PC-3 (cell line): ENCODE measurements around the gene PRPF19. TPM values are rescaled to one million over a fixed set of nuclear protein-coding genes. Genes with fewer than 3 reads are reported as not detected.

ENCODE experiments used
- ATAC-seq: fragments of 200-7000 bp; cut with Tn5 transposase; 2 replicates; pipeline ENCODE4 v1.9.1; 2020; ENCODE audit warnings: mild to moderate bottlenecking, moderate library complexity
- BruUV-seq: library from RNA; stranded (reverse); fragments of 400-500 nt; replicated peaks from 2 replicates; lab custom pipeline; 2021; lab: Mats Ljungman, UMichigan
- CTCF ChIA-PET: fragments of 300-600 bp; sonication (Branson Sonifier 250); formaldehyde crosslinking; loops from one replicate; lab custom pipeline; 2022; ENCODE audit warnings: antibody characterized with exemption; lab: Charles Lee
- POLR2A ChIA-PET: fragments of 300-600 bp; sonication (Branson Sonifier 250); formaldehyde crosslinking; loops from one replicate; lab custom pipeline; 2022; ENCODE audit warnings: antibody characterized with exemption; ENCODE audit not compliant: unreplicated experiment; lab: Charles Lee
- DNase-seq: peaks from one replicate; pipeline ENCODE4 v3.0.0-alpha.2; 2015
- H2AFZ ChIP-seq: fragments of 300-600 bp; sonication (generic); 2 replicates; pipeline ENCODE4 v1.6.0; 2016; ENCODE audit warnings: antibody characterized with exemption, low read length
- H3F3A ChIP-seq: fragments of 300-600 bp; sonication (generic); one replicate; pipeline ENCODE4 v1.6.0; 2017; ENCODE audit warnings: antibody characterized with exemption, low read length, control low read depth, mild to moderate bottlenecking; ENCODE audit not compliant: unreplicated experiment
- H3K27ac ChIP-seq: fragments of 300-600 bp; sonication (generic); 2 replicates; pipeline ENCODE4 v1.5.1; 2016; ENCODE audit warnings: mild to moderate bottlenecking, low read length
- H3K27me3 ChIP-seq: fragments of 300-600 bp; sonication (generic); 2 replicates; pipeline ENCODE4 v1.6.1; 2016; ENCODE audit warnings: low read length, mixed read lengths
- H3K36me3 ChIP-seq: fragments of 300-600 bp; sonication (generic); 2 replicates; pipeline ENCODE4 v1.6.1; 2016; ENCODE audit warnings: low read depth, mixed run types, low read length, mixed read lengths
- H3K4me1 ChIP-seq: fragments of 300-600 bp; sonication (generic); 2 replicates; pipeline ENCODE4 v1.5.1; 2016; ENCODE audit warnings: low read length; ENCODE audit not compliant: insufficient read depth
- H3K4me2 ChIP-seq: fragments of 300-600 bp; sonication (generic); 2 replicates; pipeline ENCODE4 v1.6.0; 2016; ENCODE audit warnings: low read length
- H3K4me3 ChIP-seq: fragments of 300-600 bp; sonication (generic); 2 replicates; pipeline ENCODE4 v1.5.1; 2016; ENCODE audit warnings: mild to moderate bottlenecking, low read length, mixed read lengths
- H3K79me2 ChIP-seq: fragments of 300-600 bp; sonication (generic); 2 replicates; pipeline ENCODE4 v1.6.1; 2017; ENCODE audit warnings: low read length, mixed read lengths
- H3K9ac ChIP-seq: fragments of 300-600 bp; sonication (generic); 2 replicates; pipeline ENCODE4 v1.6.0; 2016; ENCODE audit warnings: mild to moderate bottlenecking, low read length
- H3K9me2 ChIP-seq: fragments of 300-600 bp; sonication (generic); replicated peaks from 2 replicates; pipeline ENCODE4 v1.6.1; 2016; ENCODE audit warnings: mixed run types, low read length, mixed read lengths
- H3K9me3 ChIP-seq: fragments of 300-600 bp; sonication (generic); 2 replicates; pipeline ENCODE4 v1.6.1; 2016; ENCODE audit warnings: low read length, mixed read lengths
- H4K20me1 ChIP-seq: fragments of 300-600 bp; sonication (generic); 2 replicates; pipeline ENCODE4 v1.6.1; 2016; ENCODE audit warnings: low read length, mixed read lengths
- CTCF ChIP-seq: fragments of 300-600 bp; sonication (generic); conservative IDR thresholded peaks from 2 replicates; pipeline ENCODE4 v1.5.1; 2017; ENCODE audit warnings: antibody characterized with exemption, low read depth, mild to moderate bottlenecking, low read length
- EZH2 ChIP-seq: fragments of 300-600 bp; sonication (generic); IDR thresholded peaks from one replicate; pipeline ENCODE4 v1.6.1; 2017; ENCODE audit warnings: antibody characterized with exemption, mild to moderate bottlenecking, low read length; ENCODE audit not compliant: unreplicated experiment
- EZH2phosphoT487 ChIP-seq: fragments of 300-600 bp; sonication (generic); IDR thresholded peaks from 2 replicates; pipeline ENCODE4 v1.6.1; 2018; ENCODE audit warnings: mild to moderate bottlenecking, antibody characterized with exemption, low read length, borderline replicate concordance
- intact Hi-C: fragments of 100-400 bp; cut with micrococcal nuclease; formaldehyde crosslinking; loops from 2 replicates; pipeline ENCODE4 v1.9.0; 2023
- total RNA-seq: library from RNA; depleted of rRNA; stranded (reverse); fragments of >200 nt; gene quantifications from 2 replicates; pipeline ENCODE4 v1.2.3, GENCODE V29; 2014

The PRPF19 gene
- total RNA-seq, 1 experiment from 2014 or later, result 165 TPM

GRCh38 chr11:60849641-60850520 is 56.5 kb downstream of the PRPF19 start:
- intact Hi-C loops, result no loop called here
- ChIA-PET POLR2A (no interaction called here), CTCF (no interaction called here)
- H3K4me2 ChIP-seq, result no peak overlapping the region
- peaks cover 8% of the 10 kb centered on the region for H4K20me1 ChIP-seq
- no TSS peak for BruUV-seq
- H3K27me3 ChIP-seq, result no peaks in the 10 kb centered on the region
- no peaks in the 10 kb centered on the region for H3K9me2 ChIP-seq
- no peak overlapping the region for H2AFZ ChIP-seq
- no peak overlapping the region for H3K9ac ChIP-seq
- H3K27ac ChIP-seq, result no peak overlapping the region
- no peak for DNase-seq
- H3K9me3 ChIP-seq, result no peaks in the 10 kb centered on the region
- peaks cover 31% of the 10 kb centered on the region; the same call in 1 of the 2 replicates for H3K36me3 ChIP-seq
- H3F3A ChIP-seq, result no peaks in the 10 kb centered on the region
- no peak overlapping the region for H3K4me3 ChIP-seq
- peaks cover 27% of the 10 kb centered on the region for H3K79me2 ChIP-seq
- ATAC-seq, result no peak
- TF ChIP-seq EZH2, result no peak
- no peak for TF ChIP-seq CTCF
- TF ChIP-seq EZH2phosphoT487, result no peak
- H3K4me1 ChIP-seq, result peaks cover 7% of the 10 kb centered on the region

- BruUV-seq, result no TSS peak
- Histone ChIP-seq H3K9me3 (no peaks in the 10 kb centered on the region), H3K4me1 (peaks cover 17% of the 10 kb centered on the region), H3K4me3 (no peak overlapping the region), H3F3A (no peaks in the 10 kb centered on the region), H3K4me2 (no peak overlapping the region), H3K36me3 (peaks cover 31% of the 10 kb centered on the region; the same call in 1 of the 2 replicates), H3K27me3 (no peaks in the 10 kb centered on the region), H3K9ac (no peak overlapping the region), H4K20me1 (peaks cover 15% of the 10 kb centered on the region), H3K9me2 (no peaks in the 10 kb centered on the region), H2AFZ (no peak overlapping the region), H3K79me2 (peaks cover 38% of the 10 kb centered on the region), H3K27ac (no peak overlapping the region)
- intact Hi-C loops, result no loop called here
- DNase-seq, result no peak
- ChIA-PET POLR2A (no interaction called here), CTCF (no interaction called here)
- no peak for TF ChIP-seq CTCF
- no peak for TF ChIP-seq EZH2phosphoT487
- TF ChIP-seq EZH2, result no peak
- no peak for ATAC-seq
These were observed 57.7 kb downstream of the PRPF19 start for GRCh38 chr11:60848714-60849151.

GRCh38 chr11:60847896-60848295 is 58.5 kb downstream of the PRPF19 start:
- ChIA-PET CTCF (no interaction called here), POLR2A (no interaction called here)
- Histone ChIP-seq H2AFZ (no peak overlapping the region), H3K27ac (no peak overlapping the region), H3K4me3 (no peak overlapping the region), H3K27me3 (no peaks in the 10 kb centered on the region), H4K20me1 (peaks cover 15% of the 10 kb centered on the region), H3K9me3 (no peaks in the 10 kb centered on the region), H3K4me1 (peaks cover 20% of the 10 kb centered on the region), H3K9me2 (no peaks in the 10 kb centered on the region), H3K79me2 (peaks cover 47% of the 10 kb centered on the region), H3K9ac (no peak overlapping the region), H3K4me2 (no peak overlapping the region), H3K36me3 (peaks cover 31% of the 10 kb centered on the region; the same call in 1 of the 2 replicates), H3F3A (no peaks in the 10 kb centered on the region)
- intact Hi-C loops, result no loop called here
- TF ChIP-seq CTCF (no peak), EZH2 (no peak), EZH2phosphoT487 (no peak)
- DNase-seq (no peak), ATAC-seq (no peak)
- BruUV-seq, result no TSS peak
